MG63 (cell line): Measurements from ENCODE around the gene TRAF3. TPM values are rescaled to one million over a fixed set of nuclear protein-coding genes. Genes with fewer than 3 reads are reported as not detected.
"Not testable (repeated sequence)": the region's sequence is repeated elsewhere in the genome, so short reads cannot be mapped to it uniquely, and the experiment has no call there.

Source experiments
- DNase-seq: peaks from one replicate; pipeline ENCODE4 v3.0.0-alpha.2; 2020
- H3K27me3 ChIP-seq: fragments of 250-450 bp; sonication (Bioruptor Pico); 2 replicates; pipeline ENCODE4 v1.5.1; 2020; ENCODE audit warnings: mild to moderate bottlenecking, moderate library complexity
- H3K36me3 ChIP-seq: fragments of 250-450 bp; sonication (Bioruptor Pico); 2 replicates; pipeline ENCODE4 v1.5.1; 2020; ENCODE audit warnings: mild to moderate bottlenecking, moderate library complexity
- H3K4me3 ChIP-seq: fragments of 250-450 bp; sonication (Bioruptor Pico); 2 replicates; pipeline ENCODE4 v1.5.1; 2020; ENCODE audit warnings: mild to moderate bottlenecking, moderate library complexity
- H3K9me3 ChIP-seq: fragments of 250-450 bp; sonication (Bioruptor Pico); 2 replicates; pipeline ENCODE4 v1.5.1; 2020; ENCODE audit warnings: mild to moderate bottlenecking, moderate library complexity
- total RNA-seq: library from RNA; depleted of rRNA; stranded (reverse); fragments of >200 nt; shearing (Covaris generic); gene quantifications from 2 replicates; pipeline ENCODE4 v1.2.3, GENCODE V29; 2014; ENCODE audit warnings: low replicate concordance

TRAF3 gene
- total RNA-seq, 1 experiment from 2014 or later = 10.8 TPM

DNA sequence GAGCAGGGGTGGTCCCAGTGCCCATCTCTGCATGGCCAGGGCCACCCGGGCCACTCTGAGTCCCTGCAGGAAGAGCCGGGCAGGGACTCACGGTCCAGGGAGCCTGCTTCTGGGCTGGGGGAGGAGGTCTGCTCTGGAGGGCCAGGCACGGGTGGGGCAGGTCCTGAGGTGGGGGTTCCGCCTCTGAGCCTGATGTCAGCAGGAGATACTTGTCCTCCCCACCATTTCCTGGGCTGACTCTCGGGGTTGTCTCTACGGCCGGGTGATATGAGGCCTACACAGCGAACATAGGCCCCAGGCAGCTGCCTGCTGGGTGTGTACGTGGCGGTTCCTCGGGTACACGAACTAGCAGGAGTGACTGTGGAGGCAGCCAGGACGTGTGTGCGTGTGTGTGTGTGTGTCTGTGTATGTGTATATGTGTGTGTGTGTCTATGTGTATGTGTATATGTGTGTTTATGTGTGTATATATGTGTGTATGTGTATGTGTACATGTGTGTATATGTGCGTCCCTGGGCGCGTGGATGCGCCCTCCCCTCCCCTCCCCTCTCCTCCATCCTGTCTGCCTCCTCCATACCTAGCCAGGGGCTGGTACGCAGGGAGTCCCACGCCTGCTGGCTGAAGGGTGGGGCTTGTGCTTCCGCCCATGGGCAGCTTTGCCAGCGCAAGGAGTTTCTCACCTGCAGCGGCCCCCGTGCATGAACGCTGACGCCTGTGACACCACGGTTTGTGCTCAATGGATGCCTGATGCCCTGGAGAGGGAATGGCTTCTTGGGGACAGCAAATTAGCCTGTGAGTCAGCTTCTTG lies 30.4 kb upstream of the TRAF3 start:
- Histone ChIP-seq H3K4me3 (no peak overlapping the region), H3K36me3 (no peaks in the 10 kb centered on the region; the same call in 1 of the 2 replicates), H3K27me3 (no peaks in the 10 kb centered on the region), H3K9me3 (peaks cover 2% of the 10 kb centered on the region; the same call in 1 of the 2 replicates)
- DNase-seq = no peak

DNA sequence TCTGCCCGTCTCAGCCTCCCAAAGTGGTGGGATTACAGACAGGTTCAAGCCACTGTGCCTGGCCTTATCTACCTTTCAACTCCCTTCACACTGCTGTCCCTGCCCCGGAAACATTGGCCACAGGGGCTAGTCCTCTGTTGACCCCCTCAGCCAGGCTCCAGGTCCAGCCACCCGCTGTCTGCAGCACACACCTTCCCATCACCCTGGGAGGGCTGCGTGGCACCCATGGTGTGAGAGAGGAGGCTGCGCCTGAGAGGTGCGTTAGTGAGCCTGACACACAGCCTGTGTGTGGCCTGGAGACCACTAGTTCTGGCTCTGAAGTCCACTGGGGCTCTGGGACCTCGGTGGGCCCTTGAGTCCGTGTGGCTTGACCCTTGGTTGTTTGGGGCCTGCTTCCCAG lies 28.4 kb upstream of the TRAF3 start:
- Histone ChIP-seq H3K27me3 (no peaks in the 10 kb centered on the region), H3K9me3 (no peaks in the 10 kb centered on the region), H3K4me3 (no peak overlapping the region), H3K36me3 (no peaks in the 10 kb centered on the region; the same call in 1 of the 2 replicates)
- DNase-seq = no peak

DNA sequence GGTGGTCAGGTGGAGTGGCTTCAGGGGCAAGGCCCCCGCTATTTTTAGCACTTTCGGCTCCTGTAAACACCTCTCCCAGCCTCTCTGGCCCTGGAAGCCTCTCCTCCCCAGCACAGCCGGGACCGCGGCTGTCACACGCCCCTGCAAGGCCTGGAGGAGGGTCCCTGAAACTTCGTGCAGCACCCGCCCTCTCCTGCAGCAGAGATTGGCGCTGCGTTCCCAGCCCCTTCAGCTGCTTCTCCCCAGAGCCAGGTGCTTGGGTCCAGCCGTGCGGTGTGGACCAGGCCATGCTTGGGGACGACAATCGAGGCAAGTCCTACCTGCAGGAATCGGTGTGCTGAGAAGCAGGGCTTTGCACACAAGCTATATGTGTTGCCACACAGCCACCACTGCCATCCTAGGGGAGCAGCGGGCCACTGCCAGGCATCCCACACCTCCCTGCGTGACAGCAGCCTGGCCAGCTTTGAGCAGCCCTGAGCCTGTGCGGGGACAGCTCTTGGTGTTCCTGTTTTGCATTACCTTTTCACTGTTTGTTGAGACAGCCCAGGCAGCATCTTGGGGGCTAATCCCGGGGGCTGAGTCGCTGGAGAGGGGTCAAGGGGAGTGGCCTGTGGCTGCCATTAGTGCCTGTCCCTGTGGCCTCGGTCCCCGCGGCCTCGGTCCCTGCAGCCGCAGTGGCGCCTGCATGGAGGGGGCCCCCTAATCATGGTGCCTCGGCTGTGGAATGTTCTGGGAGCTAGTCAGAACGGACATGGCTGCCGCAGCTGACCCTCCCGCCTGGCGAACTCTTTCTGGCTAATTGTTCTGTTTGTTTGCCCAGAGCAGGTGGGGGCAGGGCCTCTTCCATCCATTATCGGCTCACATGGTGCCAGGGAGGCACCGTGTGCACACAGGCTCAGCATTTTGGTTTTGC lies 27.6 kb upstream of the TRAF3 start:
- Histone ChIP-seq H3K36me3 (no peaks in the 10 kb centered on the region), H3K27me3 (no peaks in the 10 kb centered on the region), H3K4me3 (no peak overlapping the region), H3K9me3 (no peaks in the 10 kb centered on the region)
- no peak for DNase-seq

DNA sequence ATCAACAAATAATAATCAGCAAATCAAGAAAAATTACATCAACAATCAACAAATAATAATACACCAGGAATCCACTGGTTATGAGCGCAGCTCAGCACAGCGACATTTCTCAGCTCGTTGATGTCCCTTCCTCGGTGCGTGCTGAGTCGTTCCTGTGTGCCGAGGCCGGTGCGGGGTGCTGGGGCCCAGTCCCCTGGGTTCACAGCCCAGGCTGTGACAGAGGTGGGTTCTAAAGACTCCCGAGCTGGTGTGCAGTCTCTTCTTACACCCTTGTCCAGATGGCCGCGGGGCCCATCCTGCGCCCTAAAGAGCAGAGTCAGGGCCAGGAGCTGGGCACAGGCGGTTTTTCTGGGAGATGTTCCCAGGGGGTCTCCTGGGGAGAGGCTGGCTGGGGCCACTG lies 26.9 kb upstream of the TRAF3 start:
- no peaks in the 10 kb centered on the region for H3K9me3 ChIP-seq
- H3K36me3 ChIP-seq = no peaks in the 10 kb centered on the region
- no peak for DNase-seq
- H3K4me3 ChIP-seq = no peak overlapping the region
- H3K27me3 ChIP-seq = no peaks in the 10 kb centered on the region

GRCh38 chr14:102751088-102751487 lies 26.2 kb upstream of the TRAF3 start:
- Histone ChIP-seq H3K9me3 (no peaks in the 10 kb centered on the region), H3K36me3 (no peaks in the 10 kb centered on the region), H3K27me3 (no peaks in the 10 kb centered on the region), H3K4me3 (no peak overlapping the region)
- DNase-seq = no peak

GRCh38 chr14:102752239-102752847 lies 24.9 kb upstream of the TRAF3 start:
- no peak for DNase-seq
- Histone ChIP-seq H3K4me3 (no peak overlapping the region), H3K36me3 (no peaks in the 10 kb centered on the region), H3K9me3 (no peaks in the 10 kb centered on the region), H3K27me3 (no peaks in the 10 kb centered on the region)

DNA sequence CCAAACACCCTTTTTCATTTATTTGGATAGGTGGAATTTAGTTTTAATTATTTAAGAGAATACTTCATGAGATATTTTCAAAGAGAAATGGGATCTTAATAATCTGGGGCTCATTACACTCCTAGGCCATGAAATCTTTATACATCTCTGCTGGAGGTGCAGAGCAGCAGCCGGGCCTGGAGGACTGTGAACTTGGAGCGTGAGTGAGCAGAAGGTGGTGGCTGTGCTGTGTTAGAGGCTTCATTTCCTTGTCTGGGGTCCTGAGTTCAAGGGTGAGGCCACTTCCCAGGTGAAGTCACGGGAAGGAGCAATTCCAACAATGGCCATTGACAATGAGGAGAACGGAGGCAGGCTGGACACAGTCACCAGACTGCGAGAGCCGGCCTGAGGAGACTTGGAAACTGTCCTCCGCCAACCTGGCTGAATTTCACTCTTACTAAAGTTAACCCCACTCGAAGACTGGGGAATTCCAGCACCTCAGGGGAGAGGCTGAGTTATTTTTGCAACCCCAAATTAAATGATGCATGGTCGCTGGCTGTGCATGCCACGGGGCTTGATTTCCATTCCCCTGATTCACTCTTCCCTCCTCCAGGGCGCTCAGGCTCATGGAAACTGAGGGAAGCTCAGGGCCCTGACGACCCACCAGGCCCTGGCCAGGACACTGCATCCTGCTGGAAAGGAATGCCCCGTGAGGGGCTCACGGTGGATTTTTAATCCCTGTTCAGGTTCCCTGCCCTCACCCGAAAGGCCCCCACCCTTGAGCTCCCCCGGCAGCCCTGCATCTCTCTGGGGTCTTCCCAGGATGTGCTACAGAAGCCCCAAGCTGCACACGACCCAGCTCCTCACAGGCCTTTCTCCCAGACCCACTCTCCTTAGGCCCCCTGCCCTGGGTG lies 22.6 kb upstream of the TRAF3 start:
- Histone ChIP-seq H3K27me3 (no peaks in the 10 kb centered on the region), H3K9me3 (no peaks in the 10 kb centered on the region), H3K36me3 (no peaks in the 10 kb centered on the region), H3K4me3 (no peak overlapping the region)
- no peak for DNase-seq

DNA sequence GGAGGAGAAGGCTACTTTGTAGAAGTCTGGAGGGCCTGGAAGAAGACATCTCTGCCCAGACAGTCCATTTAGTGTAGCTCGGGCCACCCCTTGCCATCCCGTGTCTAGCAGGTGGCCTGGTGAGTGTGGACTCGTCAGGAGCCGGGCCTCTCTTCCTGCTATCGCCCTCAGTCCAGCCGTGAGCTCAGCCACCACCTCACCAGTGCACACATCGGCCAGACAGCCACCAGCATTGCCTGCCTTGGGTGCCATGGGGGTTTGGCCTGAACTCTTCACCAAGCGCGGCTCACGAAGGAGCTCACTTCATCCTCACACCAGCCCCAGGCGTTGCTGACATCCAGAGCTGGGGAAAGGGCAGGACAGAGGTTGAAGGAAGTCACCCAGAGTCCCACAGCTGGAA lies 19.6 kb upstream of the TRAF3 start:
- DNase-seq = no peak
- Histone ChIP-seq H3K36me3 (no peaks in the 10 kb centered on the region), H3K9me3 (no peaks in the 10 kb centered on the region), H3K27me3 (no peaks in the 10 kb centered on the region), H3K4me3 (no peak overlapping the region)

DNA sequence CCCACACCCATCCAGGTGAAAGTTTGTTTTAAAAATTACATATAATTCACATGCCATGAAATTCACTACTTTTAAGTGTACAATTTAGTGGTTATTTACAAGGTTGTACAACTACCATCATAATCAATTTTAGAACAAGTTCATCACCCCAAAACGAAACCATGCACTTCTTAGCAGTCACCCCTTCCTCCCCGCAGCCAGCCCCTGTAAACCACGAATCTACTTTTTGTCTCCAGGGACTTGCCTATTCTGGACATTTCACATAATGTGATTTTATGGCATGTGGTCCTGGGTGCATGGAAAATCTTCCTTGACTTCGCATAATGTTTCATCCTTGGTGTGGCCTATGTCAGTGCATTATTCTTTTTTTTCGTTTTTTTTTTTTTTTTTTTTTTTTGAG lies 19.2 kb upstream of the TRAF3 start:
- DNase-seq = no peak
- Histone ChIP-seq H3K36me3 (no peaks in the 10 kb centered on the region), H3K9me3 (no peaks in the 10 kb centered on the region), H3K27me3 (no peaks in the 10 kb centered on the region), H3K4me3 (no peak overlapping the region)

DNA sequence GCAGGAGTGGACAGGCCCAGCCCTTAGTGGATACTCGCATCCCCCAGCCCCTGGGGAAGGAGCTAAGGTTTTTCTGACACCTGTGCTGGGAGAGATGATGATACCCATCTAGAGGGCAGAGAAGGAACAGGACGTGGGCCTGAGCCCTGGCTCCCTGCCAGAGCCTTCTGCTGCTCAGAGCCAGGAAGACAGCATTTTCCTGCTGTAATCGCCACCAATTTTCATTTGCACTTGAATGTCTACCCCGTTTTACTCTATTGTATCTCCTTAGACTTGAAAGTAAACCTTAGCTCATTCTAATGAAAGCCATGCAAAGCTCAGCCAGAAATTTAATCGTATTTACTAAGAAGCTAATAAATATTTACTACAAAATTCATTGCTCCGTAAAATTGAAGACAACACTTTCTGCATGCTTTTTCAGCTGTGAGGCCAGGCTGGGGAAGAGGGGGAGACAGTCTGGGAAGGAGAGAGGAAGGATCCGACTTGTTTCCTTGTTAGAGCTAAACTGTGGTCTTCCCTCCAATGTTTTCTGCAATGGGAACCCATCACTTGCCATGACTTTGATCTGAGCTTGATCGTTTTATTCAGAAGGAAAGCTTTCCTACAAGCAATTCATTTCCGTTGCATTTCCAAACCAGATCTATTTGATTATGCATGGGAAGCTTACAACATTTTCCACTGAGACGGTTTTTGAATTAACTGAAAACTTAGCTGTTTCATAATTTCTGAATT lies 17.6 kb upstream of the TRAF3 start:
- H3K36me3 ChIP-seq = no peaks in the 10 kb centered on the region
- DNase-seq = no peak
- H3K9me3 ChIP-seq = no peaks in the 10 kb centered on the region
- no peak overlapping the region for H3K4me3 ChIP-seq
- H3K27me3 ChIP-seq = no peaks in the 10 kb centered on the region

DNA sequence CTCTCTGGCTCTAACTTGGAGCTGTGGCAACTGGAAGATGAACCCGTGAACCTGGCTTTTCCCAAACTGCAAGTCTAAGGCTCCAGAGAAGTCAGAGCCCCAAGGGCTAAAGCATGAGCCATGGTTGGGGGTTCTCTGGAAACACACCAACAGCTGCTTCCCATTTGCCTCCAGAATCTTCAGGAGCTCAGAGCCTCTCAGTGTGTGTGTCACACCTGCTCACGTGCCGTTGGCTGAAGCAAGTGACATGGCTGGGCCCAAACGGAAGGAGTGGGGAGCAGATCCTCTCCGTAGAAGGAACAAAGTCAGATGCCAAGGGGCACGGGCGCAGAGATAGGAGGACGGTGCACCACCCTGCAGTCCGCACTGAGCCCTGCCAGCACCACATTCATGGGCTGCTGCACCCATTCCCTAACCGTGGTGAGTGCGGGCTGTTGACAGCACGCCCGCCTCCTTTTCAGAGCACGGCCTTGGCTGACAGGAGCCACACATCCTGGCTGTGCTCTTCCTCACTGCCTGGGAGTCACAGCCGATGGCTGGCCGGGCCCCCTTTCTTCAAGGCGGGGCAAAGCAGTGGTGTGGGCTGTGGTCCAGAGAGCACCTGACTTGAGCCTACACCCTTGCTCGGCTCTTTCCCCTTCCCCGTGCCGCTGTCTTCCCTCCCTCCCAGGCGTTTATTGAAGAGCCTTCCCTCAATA lies 16.6 kb upstream of the TRAF3 start:
- Histone ChIP-seq H3K9me3 (no peaks in the 10 kb centered on the region), H3K4me3 (no peak overlapping the region), H3K27me3 (no peaks in the 10 kb centered on the region), H3K36me3 (no peaks in the 10 kb centered on the region)
- no peak for DNase-seq

DNA sequence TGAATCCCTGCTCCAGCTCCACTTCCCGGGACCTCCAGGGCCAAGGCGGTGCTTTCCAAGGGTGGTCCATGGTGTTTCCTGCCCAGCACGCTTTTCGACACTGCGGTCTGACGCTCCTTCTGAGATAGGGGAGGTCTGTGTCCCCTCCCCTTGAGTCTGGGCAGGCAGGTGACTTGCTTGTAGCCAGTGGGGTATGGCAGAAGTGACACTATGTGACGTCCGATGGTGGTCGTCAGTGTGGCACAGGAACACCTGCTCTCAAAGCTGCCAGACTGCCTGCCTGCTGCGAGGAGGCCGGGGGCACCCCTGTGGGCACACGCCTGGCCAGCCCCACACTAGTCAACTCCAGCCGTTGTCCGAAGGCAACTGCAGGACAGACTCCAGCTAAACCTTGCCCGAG lies 16.0 kb upstream of the TRAF3 start:
- no peaks in the 10 kb centered on the region for H3K9me3 ChIP-seq
- no peak overlapping the region for H3K4me3 ChIP-seq
- H3K27me3 ChIP-seq = no peaks in the 10 kb centered on the region
- H3K36me3 ChIP-seq = no peaks in the 10 kb centered on the region
- DNase-seq = no peak

- no peak overlapping the region for H3K4me3 ChIP-seq
- H3K36me3 ChIP-seq = no peaks in the 10 kb centered on the region
- no peaks in the 10 kb centered on the region for H3K9me3 ChIP-seq
- H3K27me3 ChIP-seq = no peaks in the 10 kb centered on the region
- no peak for DNase-seq
Measured at GRCh38 chr14:102764220-102764671, 13.0 kb upstream of the TRAF3 start.

- H3K4me3 ChIP-seq, H3K27me3 ChIP-seq, H3K36me3 ChIP-seq, DNase-seq, H3K9me3 ChIP-seq: not testable (repeated sequence)
Measured at GRCh38 chr14:102765770-102766169, 11.5 kb upstream of the TRAF3 start.
